Thymus (tissue), 11 donors: ENCODE measurements around the gene C16orf82. TPM values are rescaled to one million over a fixed set of nuclear protein-coding genes. Genes with fewer than 3 reads are reported as not detected.

Experiments
- DNase-seq, 9 donors: peaks; one replicate each; pipeline ENCODE4 v3.0.0-alpha.2; 2013; ENCODE audit warnings: low spot score in 9 of 9, low read depth in 6 of 9, missing footprints in 1 of 9
- H3K27ac ChIP-seq, 2 donors: one replicate each; pipeline ENCODE4 v1.5.1; 2013; ENCODE audit warnings: control low read depth in 1 of 2, low read depth in 1 of 2, low read length in 1 of 2, mild to moderate bottlenecking in 1 of 2, moderate library complexity in 1 of 2
- H3K27me3 ChIP-seq, 2 donors: one replicate each; pipeline ENCODE4 v1.5.1; 2013; ENCODE audit warnings: low read length in 1 of 2; ENCODE audit not compliant: control insufficient read depth in 2 of 2, insufficient read depth in 1 of 2
- H3K36me3 ChIP-seq, 2 donors: one replicate each; pipeline ENCODE4 v1.5.1; 2013; ENCODE audit warnings: low read length in 1 of 2, mild to moderate bottlenecking in 1 of 2, moderate library complexity in 1 of 2; ENCODE audit not compliant: control insufficient read depth in 2 of 2, insufficient read depth in 2 of 2
- H3K4me1 ChIP-seq, 2 donors: one replicate each; pipeline ENCODE4 v1.5.1; 2013; ENCODE audit warnings: low read length in 2 of 2; ENCODE audit not compliant: control insufficient read depth in 2 of 2, insufficient read depth in 2 of 2
- H3K4me3 ChIP-seq, 2 donors: one replicate each; pipeline ENCODE4 v1.5.1; 2013; ENCODE audit warnings: low read length in 2 of 2, control low read depth in 1 of 2, mild to moderate bottlenecking in 1 of 2
- H3K9me3 ChIP-seq, 2 donors: one replicate each; pipeline ENCODE4 v1.5.1; 2013; ENCODE audit warnings: low read length in 1 of 2, mild to moderate bottlenecking in 1 of 2; ENCODE audit not compliant: control insufficient read depth in 2 of 2, insufficient read depth in 1 of 2
- WGBS: extraction: QIAGEN DNeasy Blood & Tissue Kit; methylation state at CpG from one replicate; pipeline ENCODE4 v1.1.7; 2013; 5-methylcytosine and 5-hydroxymethylcytosine counted together
- polyA plus RNA-seq: library from polyadenylated mRNA; stranded (reverse); fragments of 200-250 nt; gene quantifications from one replicate; pipeline ENCODE4 v1.2.3, GENCODE V29; 2013
- total RNA-seq: library from RNA; stranded (reverse); fragments of 120-200 nt; gene quantifications from one replicate; pipeline ENCODE4 v1.2.4, GENCODE V29; 2013
- donor health status: healthy.

C16orf82 gene
- total and polyA plus RNA-seq, 2 donors, result 0.05 TPM; not detected in 1

GRCh38 chr16:27112093-27112811, 45.5 kb downstream of the C16orf82 start:
- Histone ChIP-seq H3K27me3 (peaks cover 0 to 15% of the 10 kb centered on the region in 2 donors), H3K4me1 (peaks cover 0 to 2% of the 10 kb centered on the region in 2 donors), H3K4me3 (no peak overlapping the region), H3K36me3 (no peaks in the 10 kb centered on the region), H3K27ac (no peak overlapping the region), H3K9me3 (peaks cover 0 to 1% of the 10 kb centered on the region in 2 donors)
- 96% methylated on average over 4 of the region's 4 CpGs for WGBS
- no peak for DNase-seq

GRCh38 chr16:27113341-27113841, 46.7 kb downstream of the C16orf82 start:
- DNase-seq, result no peak
- H3K36me3 ChIP-seq, result no peaks in the 10 kb centered on the region
- no peak overlapping the region for H3K27ac ChIP-seq
- WGBS, result 82% methylated on average over 8 of the region's 8 CpGs
- H3K9me3 ChIP-seq, result peaks cover 0 to 1% of the 10 kb centered on the region in 2 donors
- peaks cover 0 to 2% of the 10 kb centered on the region in 2 donors for H3K4me1 ChIP-seq
- peaks cover 0 to 13% of the 10 kb centered on the region in 2 donors for H3K27me3 ChIP-seq
- no peak overlapping the region for H3K4me3 ChIP-seq

GRCh38 chr16:27114006-27114405, 47.3 kb downstream of the C16orf82 start:
- peaks cover 0 to 1% of the 10 kb centered on the region in 2 donors for H3K9me3 ChIP-seq
- no peak overlapping the region for H3K4me3 ChIP-seq
- peaks cover 0 to 2% of the 10 kb centered on the region in 2 donors for H3K4me1 ChIP-seq
- H3K27ac ChIP-seq, result no peak overlapping the region
- no peak for DNase-seq
- no peaks in the 10 kb centered on the region for H3K36me3 ChIP-seq
- 93% methylated on average over 2 of the region's 2 CpGs for WGBS
- H3K27me3 ChIP-seq, result peaks cover 0 to 10% of the 10 kb centered on the region in 2 donors

- Histone ChIP-seq H3K27ac (no peak overlapping the region), H3K9me3 (peaks cover 0 to 1% of the 10 kb centered on the region in 2 donors), H3K27me3 (no peaks in the 10 kb centered on the region), H3K4me1 (no peaks in the 10 kb centered on the region), H3K36me3 (no peaks in the 10 kb centered on the region), H3K4me3 (no peak overlapping the region)
- WGBS, result 18% methylated on average over 5 of the region's 5 CpGs
- DNase-seq, result no peak
These were observed 51.8 kb downstream of the C16orf82 start for GRCh38 chr16:27118526-27118925.

Other genes starting within 250 kb of the C16orf82 start
- gene KDM8, start 136.6 kb downstream of the C16orf82 start, total RNA-seq, result 6.2 TPM
- 7.1 TPM for gene KDM8, start 136.6 kb downstream of the C16orf82 start, polyA plus RNA-seq
- gene NSMCE1, start 201.8 kb downstream of the C16orf82 start, total RNA-seq, result 79.9 TPM
- 69.5 TPM for gene NSMCE1, start 201.8 kb downstream of the C16orf82 start, polyA plus RNA-seq
- 14.8 TPM for gene IL4R, start 247.0 kb downstream of the C16orf82 start, total RNA-seq
- gene IL4R, start 247.0 kb downstream of the C16orf82 start, polyA plus RNA-seq, result 36.8 TPM